MG63 (cell line): ENCODE data around the gene PDE4D. TPM values are rescaled to one million over a fixed set of nuclear protein-coding genes. Genes with fewer than 3 reads are reported as not detected.

Experiments
- DNase-seq: peaks from one replicate; pipeline ENCODE4 v3.0.0-alpha.2; 2020
- H3K27me3 ChIP-seq: fragments of 250-450 bp; sonication (Bioruptor Pico); 2 replicates; pipeline ENCODE4 v1.5.1; 2020; ENCODE audit warnings: mild to moderate bottlenecking, moderate library complexity
- H3K36me3 ChIP-seq: fragments of 250-450 bp; sonication (Bioruptor Pico); 2 replicates; pipeline ENCODE4 v1.5.1; 2020; ENCODE audit warnings: mild to moderate bottlenecking, moderate library complexity
- H3K4me3 ChIP-seq: fragments of 250-450 bp; sonication (Bioruptor Pico); 2 replicates; pipeline ENCODE4 v1.5.1; 2020; ENCODE audit warnings: mild to moderate bottlenecking, moderate library complexity
- H3K9me3 ChIP-seq: fragments of 250-450 bp; sonication (Bioruptor Pico); 2 replicates; pipeline ENCODE4 v1.5.1; 2020; ENCODE audit warnings: mild to moderate bottlenecking, moderate library complexity
- total RNA-seq: library from RNA; depleted of rRNA; stranded (reverse); fragments of >200 nt; shearing (Covaris generic); gene quantifications from 2 replicates; pipeline ENCODE4 v1.2.3, GENCODE V29; 2014; ENCODE audit warnings: low replicate concordance

PDE4D gene
- total RNA-seq, 1 experiment from 2014 or later: 3.1 TPM

DNA sequence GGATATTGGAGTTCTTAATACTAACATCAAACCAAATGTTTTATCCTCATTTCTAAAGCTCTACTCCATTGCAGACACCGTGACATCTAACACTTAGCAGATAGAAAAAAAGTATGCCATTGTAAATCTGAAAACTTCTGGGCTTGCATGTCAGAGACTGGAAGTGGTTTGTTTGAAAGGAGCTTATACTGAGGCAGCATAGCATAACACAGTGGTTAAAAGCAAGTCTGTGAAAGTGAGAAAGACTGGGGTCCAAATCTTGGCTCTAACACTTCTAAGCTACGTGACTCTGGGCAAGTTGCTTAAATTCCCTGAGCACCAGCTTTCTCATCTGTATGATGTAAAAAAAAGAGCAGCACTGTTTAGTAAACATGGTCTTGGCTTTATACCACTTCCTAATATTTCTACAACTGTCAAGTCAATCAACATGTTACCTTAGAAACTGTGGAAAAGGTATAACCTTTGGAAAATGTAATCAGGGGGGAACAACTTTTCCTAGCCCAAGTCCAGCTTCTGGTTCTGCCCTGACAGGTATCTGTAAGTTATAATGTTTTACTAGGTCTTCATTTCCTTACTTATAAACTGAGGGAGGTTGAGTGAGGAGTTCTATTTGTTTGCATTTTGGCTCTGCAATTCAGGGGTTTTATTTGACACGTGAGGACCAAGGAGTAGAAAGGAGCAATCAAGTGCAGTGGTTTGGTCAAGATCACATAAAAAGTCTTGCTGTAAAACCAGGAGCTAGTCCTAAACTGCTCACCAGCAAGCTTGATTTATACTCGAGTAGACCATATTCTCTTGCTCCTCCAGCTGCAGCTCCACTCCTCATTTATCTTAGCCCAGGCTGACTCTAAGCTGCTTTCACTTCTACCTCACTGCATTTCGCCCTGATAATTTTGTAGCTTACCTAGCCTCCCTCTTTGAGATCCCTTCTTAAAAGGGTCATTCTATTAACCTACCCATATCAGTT, 769.6 kb downstream of the PDE4D start:
- Histone ChIP-seq H3K36me3 (no peaks in the 10 kb centered on the region), H3K9me3 (no peaks in the 10 kb centered on the region), H3K4me3 (no peak overlapping the region), H3K27me3 (no peaks in the 10 kb centered on the region)
- DNase-seq: no peak

DNA sequence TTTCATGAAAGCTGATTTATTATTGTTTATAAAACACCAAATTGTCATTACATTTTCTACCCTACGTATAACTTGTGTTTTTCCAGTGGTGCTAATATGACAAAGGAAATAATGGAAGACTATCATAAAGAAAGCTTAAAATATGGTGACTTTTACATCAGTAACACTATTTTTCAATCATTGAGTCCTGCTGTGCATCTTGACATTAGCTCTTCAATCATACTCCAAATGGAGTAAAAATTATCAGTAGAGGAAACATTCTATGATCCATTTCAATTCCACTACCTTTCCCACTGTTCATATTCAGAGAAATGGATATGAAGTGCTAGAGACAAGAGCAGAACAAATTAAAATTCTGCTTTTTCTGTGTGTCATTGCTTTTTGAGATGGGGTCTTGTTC, 774.0 kb downstream of the PDE4D start:
- no peak overlapping the region for H3K4me3 ChIP-seq
- H3K36me3 ChIP-seq: no peaks in the 10 kb centered on the region

DNA sequence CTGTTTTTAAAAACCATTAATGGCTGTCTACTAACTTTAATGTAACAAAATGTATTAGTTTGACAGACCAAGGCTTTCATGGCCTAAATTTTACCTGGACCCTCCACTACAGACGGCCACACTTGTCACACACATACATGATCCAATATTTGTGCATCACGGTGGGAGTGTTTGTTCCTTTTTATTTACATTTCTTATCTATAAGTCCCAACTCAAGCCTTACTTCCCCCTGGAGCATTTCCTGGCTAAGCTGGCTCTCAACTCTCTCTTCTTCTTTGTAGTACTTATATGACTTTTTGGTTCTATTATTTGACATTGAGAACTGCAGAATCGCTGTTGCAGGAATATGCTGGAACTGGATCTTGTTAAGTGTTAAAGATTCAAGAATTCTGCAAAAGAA, 776.2 kb downstream of the PDE4D start:
- Histone ChIP-seq H3K36me3 (no peaks in the 10 kb centered on the region), H3K4me3 (no peak overlapping the region), H3K9me3 (no peaks in the 10 kb centered on the region), H3K27me3 (no peaks in the 10 kb centered on the region)
- no peak for DNase-seq

More for the DNA sequence above, 774.0 kb downstream of the PDE4D start:
- no peaks in the 10 kb centered on the region for H3K27me3 ChIP-seq
- no peak for DNase-seq
- no peaks in the 10 kb centered on the region for H3K9me3 ChIP-seq

DNA sequence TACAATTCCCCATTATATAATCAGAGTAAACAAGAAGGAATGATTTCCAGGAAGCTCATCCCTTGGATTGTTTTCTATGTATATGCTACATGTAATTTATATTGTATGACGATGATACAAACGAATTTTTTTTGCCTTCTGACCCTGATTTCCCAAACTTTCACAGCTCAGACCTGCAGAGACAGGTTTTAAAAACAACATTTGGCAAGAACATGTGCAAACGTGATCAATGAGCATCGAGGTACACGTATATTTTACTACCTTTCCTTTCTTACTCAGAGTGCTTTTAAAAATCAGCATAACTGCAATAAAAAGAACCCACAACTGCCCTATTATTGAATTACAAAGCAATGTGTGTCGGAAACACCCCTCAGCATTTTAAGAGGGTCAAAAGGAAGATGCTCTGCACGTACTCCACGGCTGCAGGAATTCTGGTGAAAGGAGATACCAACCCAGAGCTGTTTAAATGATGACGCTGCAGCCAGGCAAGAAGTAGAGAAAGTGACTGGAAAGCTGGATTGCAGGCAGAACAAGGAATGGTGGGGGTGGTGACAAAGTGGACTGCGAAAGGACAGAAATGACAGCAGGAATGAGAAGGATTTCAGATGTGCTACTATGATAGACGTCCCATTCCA, 777.2 kb downstream of the PDE4D start:
- H3K9me3 ChIP-seq: no peaks in the 10 kb centered on the region
- no peak for DNase-seq
- no peak overlapping the region for H3K4me3 ChIP-seq
- H3K27me3 ChIP-seq: no peaks in the 10 kb centered on the region
- H3K36me3 ChIP-seq: no peaks in the 10 kb centered on the region

DNA sequence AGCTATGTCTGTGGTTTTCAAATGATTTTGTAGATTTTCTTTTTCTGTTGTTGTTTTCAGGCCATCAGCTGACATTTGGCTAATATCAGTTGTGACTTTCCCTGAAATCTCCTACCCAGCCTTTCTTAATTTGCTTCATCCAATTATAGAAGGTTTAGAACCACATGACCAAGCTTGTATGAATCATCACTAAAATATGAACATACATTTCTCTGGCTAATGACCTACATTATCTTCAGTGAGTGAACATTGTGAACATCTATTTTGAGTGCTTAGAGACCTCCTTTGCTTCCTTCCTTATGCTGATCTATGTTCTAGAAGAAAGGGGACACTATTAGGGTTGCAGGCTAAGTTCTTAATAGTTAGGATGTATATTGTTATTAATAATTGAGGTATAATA, 778.2 kb downstream of the PDE4D start:
- Histone ChIP-seq H3K9me3 (no peaks in the 10 kb centered on the region), H3K4me3 (no peak overlapping the region), H3K36me3 (no peaks in the 10 kb centered on the region), H3K27me3 (no peaks in the 10 kb centered on the region)
- no peak for DNase-seq

DNA sequence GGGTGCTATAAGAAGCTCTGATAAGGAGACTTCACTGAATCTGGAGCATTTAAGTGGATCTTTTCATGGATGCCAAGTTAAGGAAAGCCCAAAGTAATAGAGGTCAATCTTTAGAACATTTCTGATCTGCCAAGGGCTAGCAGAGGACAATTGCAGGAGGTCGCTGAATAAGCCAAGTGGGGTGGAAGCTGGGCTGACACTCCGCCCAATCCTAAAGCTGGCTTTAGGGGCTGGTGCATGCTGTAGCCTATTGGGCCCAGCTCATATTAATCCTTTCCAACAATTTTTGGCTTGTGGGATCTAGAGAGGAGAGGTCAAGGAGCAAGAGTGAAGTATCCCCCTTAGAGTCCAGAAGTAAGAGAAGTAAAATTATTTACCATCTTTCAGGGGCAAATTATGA, 784.1 kb downstream of the PDE4D start:
- H3K4me3 ChIP-seq: no peak overlapping the region
- H3K27me3 ChIP-seq: no peaks in the 10 kb centered on the region
- H3K36me3 ChIP-seq: no peaks in the 10 kb centered on the region
- DNase-seq: no peak
- H3K9me3 ChIP-seq: no peaks in the 10 kb centered on the region

DNA sequence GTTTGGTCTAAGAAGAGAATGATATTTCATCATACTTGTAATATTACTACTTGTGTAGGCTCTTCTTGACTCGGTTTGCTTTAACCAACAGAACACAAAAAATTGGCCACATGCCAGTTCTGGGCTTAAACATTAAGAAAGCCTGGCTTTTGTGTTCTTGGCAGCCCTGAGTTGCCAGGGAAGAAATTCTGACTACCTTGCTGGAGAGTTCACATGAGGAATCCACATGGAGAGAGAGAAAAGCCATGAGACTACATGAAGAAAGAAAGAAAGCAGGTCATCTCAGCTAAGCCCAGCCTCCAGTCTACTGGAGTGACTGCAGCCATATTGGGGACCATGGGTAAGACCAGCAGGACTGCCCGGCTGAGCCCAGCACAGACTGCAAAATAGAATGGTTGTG, 785.8 kb downstream of the PDE4D start:
- Histone ChIP-seq H3K9me3 (no peaks in the 10 kb centered on the region), H3K36me3 (no peaks in the 10 kb centered on the region), H3K27me3 (no peaks in the 10 kb centered on the region), H3K4me3 (no peak overlapping the region)
- no peak for DNase-seq

DNA sequence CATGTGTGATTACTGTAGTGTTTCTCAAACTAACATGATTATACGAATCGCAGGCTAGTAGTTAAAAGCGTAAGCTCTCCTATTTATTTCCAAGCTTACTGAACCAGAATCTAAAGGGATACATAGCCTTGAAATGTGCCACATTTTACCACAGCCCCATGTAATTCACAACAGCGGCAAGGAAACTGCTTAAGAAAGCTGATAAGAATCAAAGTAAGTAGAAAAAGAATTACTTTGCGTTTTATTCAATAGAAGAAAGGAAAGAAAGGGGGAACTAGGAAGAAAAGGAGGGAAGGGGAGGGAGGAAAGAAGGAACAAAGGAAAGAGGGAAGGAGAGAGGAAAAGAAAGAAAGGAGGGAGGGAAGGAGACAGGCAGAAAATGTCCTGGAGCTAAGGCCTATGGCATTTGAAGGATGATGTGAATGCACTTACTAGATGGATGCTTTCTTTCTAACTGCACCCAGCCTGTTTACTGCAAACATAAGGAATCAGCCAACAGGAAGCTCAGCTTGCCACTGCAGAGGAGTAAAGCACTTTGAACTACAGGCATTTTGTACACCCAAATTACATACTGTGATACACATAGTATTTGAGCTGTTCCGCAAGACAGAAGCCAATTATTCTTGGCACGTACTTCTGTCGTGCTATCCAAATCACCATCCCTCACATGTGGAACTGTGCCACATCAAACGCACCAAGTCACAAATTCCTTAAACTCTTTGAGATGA, 789.0 kb downstream of the PDE4D start:
- H3K9me3 ChIP-seq: no peaks in the 10 kb centered on the region
- no peak for DNase-seq
- H3K4me3 ChIP-seq: no peak overlapping the region
- H3K27me3 ChIP-seq: no peaks in the 10 kb centered on the region
- no peaks in the 10 kb centered on the region for H3K36me3 ChIP-seq

DNA sequence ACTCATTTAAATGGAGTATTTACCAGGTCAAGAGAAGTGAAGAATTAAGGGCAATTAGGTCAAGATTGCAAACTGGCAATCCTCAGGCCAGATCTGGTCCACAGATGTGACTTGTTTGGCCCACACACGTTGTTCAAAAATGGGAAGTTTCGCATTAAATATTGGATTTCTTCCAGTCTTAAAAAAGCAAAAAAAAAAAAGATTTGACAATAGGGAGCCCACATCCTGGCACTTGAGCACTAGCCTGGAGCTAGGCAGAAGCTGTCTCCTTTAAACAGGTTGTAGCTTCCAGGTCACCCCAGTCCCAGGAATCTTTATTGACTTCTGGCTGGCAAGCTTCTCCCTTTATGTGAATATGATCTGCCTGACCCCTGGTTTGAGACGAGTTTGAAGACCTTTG, 790.2 kb downstream of the PDE4D start:
- Histone ChIP-seq H3K27me3 (no peaks in the 10 kb centered on the region), H3K9me3 (no peaks in the 10 kb centered on the region), H3K36me3 (no peaks in the 10 kb centered on the region), H3K4me3 (no peak overlapping the region)
- no peak for DNase-seq

DNA sequence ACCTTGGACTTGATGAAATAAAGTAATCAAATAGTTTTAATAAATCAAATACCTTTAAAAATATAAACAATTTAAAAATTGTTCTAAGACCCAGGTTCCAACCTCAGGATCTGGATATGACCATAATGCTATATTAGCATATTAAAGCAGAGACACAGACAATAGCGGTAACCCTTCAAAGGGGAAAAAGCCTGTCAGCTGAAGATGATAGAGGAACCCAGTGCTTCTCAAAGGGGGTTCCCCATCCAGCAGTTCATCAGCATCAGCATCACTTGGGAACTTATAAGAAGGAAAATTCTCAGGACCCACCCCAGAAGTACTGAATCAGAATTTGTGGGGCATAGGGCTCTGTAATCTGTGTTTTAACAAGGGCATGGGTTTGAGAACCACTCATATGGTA, 791.1 kb downstream of the PDE4D start:
- no peak overlapping the region for H3K4me3 ChIP-seq
- no peaks in the 10 kb centered on the region for H3K36me3 ChIP-seq
- DNase-seq: no peak
- no peaks in the 10 kb centered on the region for H3K9me3 ChIP-seq
- H3K27me3 ChIP-seq: no peaks in the 10 kb centered on the region

DNA sequence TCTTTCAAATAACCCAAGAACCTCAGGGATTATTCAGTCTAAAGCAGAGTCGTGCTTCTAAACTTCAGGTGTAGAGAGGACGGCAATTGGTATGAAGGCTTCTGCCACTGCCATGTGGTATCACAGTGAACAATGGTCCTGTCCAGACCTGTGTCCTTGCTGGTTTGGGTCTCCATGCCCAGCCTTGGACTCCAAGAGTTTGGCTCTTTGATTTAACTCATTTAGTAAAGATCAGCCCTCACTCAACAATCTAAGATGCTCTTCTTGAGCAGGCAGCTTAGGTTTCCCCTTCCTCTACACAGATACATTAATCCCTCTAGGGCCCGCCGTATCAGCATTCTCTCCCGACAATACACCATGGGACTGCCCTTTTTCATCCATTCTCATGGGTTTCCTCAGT, 792.7 kb downstream of the PDE4D start:
- no peak for DNase-seq

DNA sequence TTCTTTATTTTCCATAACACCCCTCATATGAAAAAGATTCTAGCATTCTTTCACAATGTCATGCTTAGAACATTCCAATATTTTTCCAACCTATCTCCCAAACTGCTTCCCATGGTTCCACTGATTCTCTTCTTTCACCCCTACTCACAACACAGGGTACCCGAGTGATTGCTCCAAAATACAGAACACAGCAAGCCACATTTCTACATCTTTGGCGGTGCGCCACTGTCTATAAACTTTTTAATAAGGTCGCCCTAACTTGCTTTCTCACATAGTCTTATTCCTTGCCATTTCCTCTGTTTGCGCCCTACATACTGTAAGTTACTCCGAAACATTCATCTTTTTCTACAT, 793.6 kb downstream of the PDE4D start:
- Histone ChIP-seq H3K36me3 (no peaks in the 10 kb centered on the region), H3K9me3 (no peaks in the 10 kb centered on the region), H3K4me3 (no peak overlapping the region), H3K27me3 (no peaks in the 10 kb centered on the region)
- DNase-seq: no peak

More for the DNA sequence above, 792.7 kb downstream of the PDE4D start:
- H3K9me3 ChIP-seq: no peaks in the 10 kb centered on the region
- no peak overlapping the region for H3K4me3 ChIP-seq
- H3K27me3 ChIP-seq: no peaks in the 10 kb centered on the region
- no peaks in the 10 kb centered on the region for H3K36me3 ChIP-seq

DNA sequence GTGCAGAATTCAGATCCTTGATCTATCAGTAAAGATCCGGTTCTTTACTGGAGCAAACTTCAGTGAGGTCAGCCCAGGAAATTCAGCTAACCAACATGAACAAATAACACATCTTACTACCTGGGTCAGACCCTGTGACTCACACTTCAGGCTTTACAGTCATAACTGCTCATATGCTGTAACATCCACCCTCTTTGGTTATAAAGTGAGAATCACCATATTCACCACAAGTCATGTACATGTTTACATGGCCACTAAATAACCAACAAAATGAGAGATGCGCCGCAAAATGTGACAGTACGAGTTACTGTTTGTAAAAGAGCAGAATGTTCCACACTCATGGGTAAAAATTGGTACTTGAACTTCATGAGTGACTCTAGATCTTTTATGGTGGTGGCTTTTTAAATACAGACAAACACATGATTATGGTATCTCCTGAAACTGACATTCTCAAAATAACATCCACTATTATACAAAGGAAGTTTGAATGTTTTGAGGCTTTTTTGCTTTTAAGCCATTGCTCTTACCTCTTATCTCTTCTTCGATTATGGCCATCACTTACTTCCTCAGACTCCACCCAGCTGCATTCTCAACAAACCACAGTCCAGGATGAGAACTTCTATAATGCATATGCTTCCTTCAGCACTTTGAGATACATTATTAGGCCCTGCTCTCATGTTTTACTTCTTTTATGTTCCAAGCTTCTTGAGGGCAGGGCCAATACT, 794.1 kb downstream of the PDE4D start:
- H3K27me3 ChIP-seq: no peaks in the 10 kb centered on the region
- H3K36me3 ChIP-seq: no peaks in the 10 kb centered on the region
- no peaks in the 10 kb centered on the region for H3K9me3 ChIP-seq
- H3K4me3 ChIP-seq: no peak overlapping the region
- DNase-seq: no peak

DNA sequence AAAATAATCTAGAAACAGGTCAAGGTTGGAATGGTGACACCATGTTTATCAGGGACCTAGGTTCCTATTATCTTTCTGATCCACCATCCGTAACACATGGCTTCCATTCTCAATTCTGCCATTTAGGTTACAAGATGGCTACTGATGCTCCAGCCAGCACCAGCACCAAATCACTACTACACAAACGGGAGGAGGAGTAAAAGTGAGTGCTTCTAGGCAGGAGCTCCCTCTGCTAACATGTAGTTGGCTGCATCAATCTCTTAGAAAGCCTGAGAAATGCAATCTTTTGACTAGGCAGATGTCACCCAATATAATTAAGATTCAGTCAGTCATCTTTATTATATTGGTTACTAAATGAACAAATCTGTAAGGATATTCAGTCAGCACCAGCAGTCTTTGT, 794.8 kb downstream of the PDE4D start:
- H3K36me3 ChIP-seq: no peaks in the 10 kb centered on the region

DNA sequence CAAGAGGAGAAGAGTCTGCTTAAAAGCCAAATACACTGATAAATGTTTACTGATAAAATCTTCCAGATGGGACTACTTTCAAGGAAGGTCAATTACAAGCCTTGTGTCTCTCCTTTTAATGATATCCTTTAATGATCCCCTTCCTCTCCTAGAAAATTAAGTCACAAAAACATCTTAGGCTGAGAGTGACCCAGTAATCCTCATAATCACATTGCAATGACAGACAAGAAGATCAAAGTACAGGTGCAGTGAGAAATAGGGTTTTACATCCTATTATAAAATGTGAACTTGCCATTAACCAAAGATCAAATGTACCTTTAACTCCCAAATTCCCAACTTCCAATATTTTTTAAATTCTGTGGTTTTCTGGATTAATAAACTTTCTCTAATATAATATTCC, 795.8 kb downstream of the PDE4D start:
- H3K4me3 ChIP-seq: no peak overlapping the region
- H3K9me3 ChIP-seq: no peaks in the 10 kb centered on the region
- H3K27me3 ChIP-seq: no peaks in the 10 kb centered on the region
- H3K36me3 ChIP-seq: no peaks in the 10 kb centered on the region
- no peak for DNase-seq

More for the DNA sequence above, 794.8 kb downstream of the PDE4D start:
- H3K4me3 ChIP-seq: no peak overlapping the region
- DNase-seq: no peak
- H3K27me3 ChIP-seq: no peaks in the 10 kb centered on the region
- H3K9me3 ChIP-seq: no peaks in the 10 kb centered on the region

DNA sequence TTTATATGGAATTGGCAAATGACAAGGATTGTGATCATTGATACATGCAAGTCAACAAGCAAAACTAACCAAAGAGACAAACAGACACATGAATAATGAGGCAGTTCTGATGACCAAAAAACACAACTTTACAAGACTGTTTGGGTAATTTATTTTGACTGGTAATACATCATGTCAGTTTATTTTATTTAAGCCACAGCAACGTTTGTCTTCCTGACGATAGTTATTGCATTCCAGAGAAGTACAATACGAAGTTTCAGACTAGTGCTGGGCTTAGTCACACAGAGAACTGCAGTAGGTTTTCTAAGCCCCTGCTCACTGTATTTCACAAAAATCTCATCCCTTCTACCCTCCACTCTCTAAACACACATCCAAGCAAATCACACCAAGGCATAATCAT, 796.4 kb downstream of the PDE4D start:
- Histone ChIP-seq H3K27me3 (no peaks in the 10 kb centered on the region), H3K36me3 (no peaks in the 10 kb centered on the region), H3K4me3 (no peak overlapping the region), H3K9me3 (no peaks in the 10 kb centered on the region)
- no peak for DNase-seq

DNA sequence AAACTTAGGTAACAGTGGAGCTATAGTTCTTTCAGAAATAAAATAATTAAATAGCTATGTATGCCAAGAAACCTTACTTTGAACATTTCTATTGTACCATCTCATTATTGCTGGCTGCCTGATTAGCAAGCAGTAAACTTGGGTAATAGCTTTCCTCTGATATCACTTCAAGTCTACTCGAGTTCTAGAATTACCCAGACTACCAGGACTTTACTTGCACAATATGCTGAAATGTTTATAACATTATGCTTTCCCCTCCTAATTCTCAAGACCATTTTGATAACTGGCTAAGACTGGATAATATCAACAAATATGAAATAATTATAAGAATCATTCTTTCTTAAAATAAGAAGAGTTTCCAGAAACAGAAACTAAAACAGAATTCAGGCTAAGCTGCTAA, 798.0 kb downstream of the PDE4D start:
- Histone ChIP-seq H3K27me3 (no peaks in the 10 kb centered on the region), H3K4me3 (no peak overlapping the region)
- no peak for DNase-seq

More for the DNA sequence above, 798.0 kb downstream of the PDE4D start:
- Histone ChIP-seq H3K9me3 (no peaks in the 10 kb centered on the region), H3K36me3 (no peaks in the 10 kb centered on the region)
